ENCODE results near the gene SHBG. TPM values are rescaled to one million over a fixed set of nuclear protein-coding genes. Genes with fewer than 3 reads are reported as not detected.

SHBG gene
- total RNA-seq, 1 experiment from 2014 or later, result not detected

GRCh38 chr17:7583253-7584109 is 46.5 kb upstream of the SHBG start, which contains the start of gene MPDU1:
Gene MPDU1 (plus strand): TSS chr17:7583852. CDS start chr17:7583863, 11 bp downstream.
- POLR2A ChIA-PET, result interaction anchor here (0.8 to 3.4 kb wide), 14 partner anchors 9 to 363 kb away, joined by 3 to 37 read pairs (median 5); partner anchors contain the start of genes ACADVL, DLG4, FXR2 and NEURL4

More at GRCh38 chr17:7583253-7584109, 46.5 kb upstream of the SHBG start, which contains the start of gene MPDU1:
- intact Hi-C loops (cut with micrococcal nuclease), result loop anchor here (1.0 to 5.0 kb wide), 2 partner anchors 103 to 254 kb away; no protein-coding TSS in a partner anchor
- TSS peak; percentile 84 for BruUV-seq (replicated peaks)
- TF ChIP-seq ZFX (IDR thresholded peaks at IDR 0.05), result peak; percentile 90; the same call in 1 of the 2 replicates
- TF ChIP-seq EGR1 (IDR thresholded peaks at IDR 0.05; ENCODE audit: low read depth), result peak; percentile 78
- no peak for TF ChIP-seq ZNF274 (IDR thresholded peaks at IDR 0.05; ENCODE audit: low read depth, low read length)
- TF ChIP-seq YY1 (IDR thresholded peaks at IDR 0.05; ENCODE audit: extremely low read depth, insufficient replicate concordance, low read depth, low read length), result peak; percentile 95
- TF ChIP-seq CBX3 (IDR thresholded peaks at IDR 0.05; ENCODE audit: low read depth), result no peak
- no peak for TF ChIP-seq SIN3A (IDR thresholded peaks at IDR 0.05; ENCODE audit: low read depth)
- TF ChIP-seq TCF7L2 (IDR thresholded peaks at IDR 0.05; ENCODE audit: borderline replicate concordance, extremely low read depth, insufficient read depth, insufficient read length), result peak; percentile 66
- peak; percentile 59 for TF ChIP-seq POLR2A (IDR thresholded peaks at IDR 0.05; ENCODE audit: borderline replicate concordance, extremely low read depth, insufficient read depth, insufficient read length)
- TF ChIP-seq POLR2AphosphoS5 (IDR thresholded peaks at IDR 0.05; ENCODE audit: low read depth, low read length), result peak; percentile 69
- TF ChIP-seq MAX (IDR thresholded peaks at IDR 0.05), result peak; percentile 97
- no peak for TF ChIP-seq RAD21 (IDR thresholded peaks at IDR 0.05; ENCODE audit: low read depth)
- peak; percentile 45; the same call in 1 of the 2 replicates for TF ChIP-seq SP1 (IDR thresholded peaks at IDR 0.05; ENCODE audit: low read depth)
- TF ChIP-seq ZBTB33 (IDR thresholded peaks at IDR 0.05; ENCODE audit: extremely low read depth, insufficient replicate concordance, low read length), result no peak
- TF ChIP-seq ELF1 (IDR thresholded peaks at IDR 0.05; ENCODE audit: borderline replicate concordance, low read depth), result no peak; the same call in 1 of the 2 replicates
- Histone ChIP-seq H3K4me3 (replicated peaks in 1 of 2; ENCODE audit: low read depth in 1 of 2, low read length in 2 of 2) (peak within 1 kb of the TSS; percentile 60 to 97), H3K9me3 (ENCODE audit: control insufficient read depth in 1 of 2, insufficient read depth in 1 of 2, low read depth in 1 of 2, low read length in 2 of 2) (no peaks in the 10 kb centered on the region), H3K4me1 (ENCODE audit: control insufficient read depth in 1 of 2, insufficient read depth in 2 of 2, low read length in 2 of 2) (peaks cover 14 to 53% of the 10 kb centered on the region in 2 experiments), H2AFZ (ENCODE audit: low read depth, low read length, poor library complexity, severe bottlenecking) (no peak within 1 kb of the TSS), H3K9me2 (ENCODE audit: insufficient read depth) (no peaks in the 10 kb centered on the region), H3K27ac (ENCODE audit: low read depth, low read length) (peak within 1 kb of the TSS; percentile 90), H3K27me3 (ENCODE audit: insufficient read depth, low read length) (no peaks in the 10 kb centered on the region), H3K9ac (ENCODE audit: low read length) (peak within 1 kb of the TSS; percentile 98), H3K79me2 (ENCODE audit: insufficient read depth, low read length) (peaks cover 53% of the 10 kb centered on the region), H3K36me3 (ENCODE audit: control insufficient read depth in 1 of 2, insufficient read depth in 2 of 2, low read length in 2 of 2) (peaks cover 0 to 22% of the 10 kb centered on the region in 2 experiments; a peak in 2 of 4 replicates), H3K4me2 (ENCODE audit: low read length) (peak within 1 kb of the TSS; percentile 96), H4K20me1 (ENCODE audit: insufficient read depth) (no peaks in the 10 kb centered on the region)
- CTCF ChIA-PET, result interaction anchor here (1.0 to 4.9 kb wide), 7 partner anchors 10 to 252 kb away, joined by 3 to 39 read pairs (median 4); partner anchors contain the start of genes TP53 and WRAP53
- RAD21 ChIA-PET (ENCODE audit: low non-redundant PET in 1 of 2, low total read pairs in 2 of 2, uncharacterized antibody in 2 of 2, unreplicated experiment in 2 of 2), result interaction anchor here (0.8 to 0.9 kb wide), 2 partner anchors 104 kb away, joined by 3 to 6 read pairs; partner anchors contain the start of gene TP53 (in 2 of the 2)
- DNase-seq (ENCODE audit: low read depth, low spot score) (peak; percentile 90), ATAC-seq (peak; percentile 67)
